Thyroid gland (tissue), 4 donors: ENCODE data around the gene TENM3.

Experiments
- CTCF ChIP-seq, 6 experiments: fragments of 200-600 bp in 3 of 6; fragments of 450-650 bp in 3 of 6; sonication (generic) in 3 of 6; IDR thresholded peaks; one replicate each; pipeline ENCODE4 v1.5.1; 2016 to 2019; ENCODE audit warnings: antibody characterized with exemption in 6 of 6, mild to moderate bottlenecking in 2 of 6, inconsistent platforms in 1 of 6, moderate library complexity in 1 of 6
- POLR2A ChIP-seq, 2 donors: fragments of 450-650 bp; IDR thresholded peaks; one replicate each; pipeline ENCODE4 v1.6.1; 2017; ENCODE audit warnings: antibody characterized with exemption in 2 of 2, mild to moderate bottlenecking in 2 of 2, moderate library complexity in 1 of 2

GRCh38 chr4:182272151-182272550 is 28.9 kb downstream of the TENM3 start:
- TF ChIP-seq CTCF (IDR thresholded peaks at IDR 0.05) (no peak), POLR2A (IDR thresholded peaks at IDR 0.05) (no peak)
